Fibroblast of lung (primary cell): ENCODE results near the gene NPFFR1. TPM values are rescaled to one million over a fixed set of nuclear protein-coding genes. Genes with fewer than 3 reads are reported as not detected.

Experiments used
- DNase-seq, 2 donors: peaks; one replicate each; pipeline versions ENCODE4 v3.0.0 to v3.0.0-alpha.2; 2010; ENCODE audit warnings: low read depth in 2 of 2
- H2AFZ ChIP-seq: 2 replicates; pipeline ENCODE4 v1.5.1; 2012; ENCODE audit warnings: low read length, control low read depth, inconsistent platforms
- H3K27ac ChIP-seq: 2 replicates; pipeline ENCODE4 v1.5.1; 2011; ENCODE audit warnings: low read length, control low read depth; ENCODE audit not compliant: insufficient read depth
- H3K27me3 ChIP-seq: 2 replicates; pipeline ENCODE4 v1.5.1; 2011; ENCODE audit warnings: mild to moderate bottlenecking, low read length; ENCODE audit not compliant: control insufficient read depth, insufficient read depth
- H3K36me3 ChIP-seq: 2 replicates; pipeline ENCODE4 v1.5.1; 2011; ENCODE audit warnings: low read length; ENCODE audit not compliant: control insufficient read depth, insufficient read depth
- H3K4me1 ChIP-seq: 2 replicates; pipeline ENCODE4 v1.5.1; 2011; ENCODE audit warnings: low read length; ENCODE audit not compliant: control insufficient read depth, insufficient read depth; ENCODE audit errors: extremely low read depth
- H3K4me2 ChIP-seq: 2 replicates; pipeline ENCODE4 v1.5.1; 2011; ENCODE audit warnings: low read length, control low read depth; ENCODE audit not compliant: insufficient read depth; ENCODE audit errors: extremely low read depth
- H3K4me3 ChIP-seq, 4 experiments: fragments of 200-600 bp in 1 of 4; sonication (generic) in 1 of 4; replicated peaks in 1 of 4; 2 replicates each; pipeline ENCODE4 v1.5.1; 2011 to 2016; ENCODE audit warnings: low read length in 4 of 4, low read depth in 3 of 4, mild to moderate bottlenecking in 3 of 4, control low read depth in 2 of 4, inconsistent platforms in 1 of 4, mixed read lengths in 1 of 4; ENCODE audit not compliant: insufficient read depth in 1 of 4; ENCODE audit errors: control extremely low read depth in 1 of 4
- H3K79me2 ChIP-seq: 2 replicates; pipeline ENCODE4 v1.5.1; 2012; ENCODE audit warnings: mild to moderate bottlenecking, low read length, inconsistent platforms; ENCODE audit not compliant: control insufficient read depth, insufficient read depth
- H3K9ac ChIP-seq: 2 replicates; pipeline ENCODE4 v1.5.1; 2011; ENCODE audit warnings: mild to moderate bottlenecking, low read length, control low read depth; ENCODE audit not compliant: insufficient read depth
- H3K9me3 ChIP-seq: 2 replicates; pipeline ENCODE4 v1.5.1; 2012; ENCODE audit warnings: low read depth, low read length; ENCODE audit not compliant: control insufficient read depth, insufficient read depth
- H4K20me1 ChIP-seq: 2 replicates; pipeline ENCODE4 v1.5.1; 2011; ENCODE audit warnings: low read length; ENCODE audit not compliant: control insufficient read depth, insufficient read depth; ENCODE audit errors: extremely low read depth
- EZH2 ChIP-seq: IDR thresholded peaks from 2 replicates; pipeline ENCODE4 v1.5.1; 2012; ENCODE audit warnings: low read length, control low read depth, mild to moderate bottlenecking; ENCODE audit errors: missing control alignments
- polyA plus RNA-seq, 2 donors: library from polyadenylated mRNA; depleted of rRNA in 1 of 2; stranded (reverse) in 1 of 2; unstranded in 1 of 2; fragments of >200 nt; gene quantifications; 2 replicates each; pipeline ENCODE4 v1.2.1, GENCODE V29; 2011 to 2012; ENCODE audit warnings: missing spikeins in 1 of 2
- total RNA-seq: library from RNA; depleted of rRNA; stranded (reverse); fragments of >200 nt; gene quantifications from 2 replicates; pipeline ENCODE4 v1.2.1, GENCODE V29; 2014
- TF ChIP-seq, protein P1 (sequence below), 2 donors: IDR thresholded peaks in 1 of 2; conservative IDR thresholded peaks in 1 of 2; 1 replicate in 1 of 2; 2 replicates in 1 of 2; pipeline ENCODE4 v1.5.1; 2011 to 2012; ENCODE audit warnings: low read length in 2 of 2, control low read depth in 1 of 2, inconsistent platforms in 1 of 2, low read depth in 1 of 2, mild to moderate bottlenecking in 1 of 2

NPFFR1 gene
- total and polyA plus RNA-seq, 2 donors (not counting 1 experiment from before 2014, with no cell fraction given), result not detected

DNA sequence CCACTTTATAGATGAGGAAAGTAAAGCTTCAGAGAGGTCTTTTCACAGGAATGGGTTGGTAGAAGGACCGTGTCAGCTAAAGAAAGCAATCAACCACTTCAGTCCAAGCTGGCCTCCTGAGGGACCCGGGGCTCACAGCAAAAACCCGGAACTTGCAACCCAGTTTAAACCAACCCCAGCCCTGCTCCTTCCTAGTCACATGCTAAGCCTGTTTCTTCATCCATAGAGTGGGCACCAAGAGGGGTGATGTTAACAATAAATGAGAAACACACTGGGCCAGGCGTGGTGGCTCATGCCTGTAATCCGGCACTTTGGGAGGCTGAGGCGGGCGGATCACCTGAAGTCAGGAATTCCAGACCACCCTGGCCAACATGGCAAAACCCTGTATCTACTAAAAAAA lies 12.1 kb upstream of the NPFFR1 start:
- H2AFZ ChIP-seq, result no peak overlapping the region
- H3K27me3 ChIP-seq, result no peaks in the 10 kb centered on the region
- H3K4me2 ChIP-seq, result peak overlapping the region; percentile 20
- no peaks in the 10 kb centered on the region for H3K79me2 ChIP-seq
- no peaks in the 10 kb centered on the region for H4K20me1 ChIP-seq
- H3K9ac ChIP-seq, result no peak overlapping the region
- H3K4me1 ChIP-seq, result peaks cover 5% of the 10 kb centered on the region
- no peak for DNase-seq
- no peaks in the 10 kb centered on the region for H3K36me3 ChIP-seq
- TF ChIP-seq, protein P1, sequence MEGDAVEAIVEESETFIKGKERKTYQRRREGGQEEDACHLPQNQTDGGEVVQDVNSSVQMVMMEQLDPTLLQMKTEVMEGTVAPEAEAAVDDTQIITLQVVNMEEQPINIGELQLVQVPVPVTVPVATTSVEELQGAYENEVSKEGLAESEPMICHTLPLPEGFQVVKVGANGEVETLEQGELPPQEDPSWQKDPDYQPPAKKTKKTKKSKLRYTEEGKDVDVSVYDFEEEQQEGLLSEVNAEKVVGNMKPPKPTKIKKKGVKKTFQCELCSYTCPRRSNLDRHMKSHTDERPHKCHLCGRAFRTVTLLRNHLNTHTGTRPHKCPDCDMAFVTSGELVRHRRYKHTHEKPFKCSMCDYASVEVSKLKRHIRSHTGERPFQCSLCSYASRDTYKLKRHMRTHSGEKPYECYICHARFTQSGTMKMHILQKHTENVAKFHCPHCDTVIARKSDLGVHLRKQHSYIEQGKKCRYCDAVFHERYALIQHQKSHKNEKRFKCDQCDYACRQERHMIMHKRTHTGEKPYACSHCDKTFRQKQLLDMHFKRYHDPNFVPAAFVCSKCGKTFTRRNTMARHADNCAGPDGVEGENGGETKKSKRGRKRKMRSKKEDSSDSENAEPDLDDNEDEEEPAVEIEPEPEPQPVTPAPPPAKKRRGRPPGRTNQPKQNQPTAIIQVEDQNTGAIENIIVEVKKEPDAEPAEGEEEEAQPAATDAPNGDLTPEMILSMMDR (conservative IDR thresholded peaks at IDR 0.05 in 1 of 2, IDR thresholded peaks at IDR 0.05 in 1 of 2; ENCODE audit: low read depth in 1 of 2, low read length in 2 of 2), result no peak
- no peak for TF ChIP-seq EZH2
- H3K27ac ChIP-seq, result peak overlapping the region; percentile 41
- H3K4me3 ChIP-seq, result no peak overlapping the region
- H3K9me3 ChIP-seq, result no peaks in the 10 kb centered on the region

DNA sequence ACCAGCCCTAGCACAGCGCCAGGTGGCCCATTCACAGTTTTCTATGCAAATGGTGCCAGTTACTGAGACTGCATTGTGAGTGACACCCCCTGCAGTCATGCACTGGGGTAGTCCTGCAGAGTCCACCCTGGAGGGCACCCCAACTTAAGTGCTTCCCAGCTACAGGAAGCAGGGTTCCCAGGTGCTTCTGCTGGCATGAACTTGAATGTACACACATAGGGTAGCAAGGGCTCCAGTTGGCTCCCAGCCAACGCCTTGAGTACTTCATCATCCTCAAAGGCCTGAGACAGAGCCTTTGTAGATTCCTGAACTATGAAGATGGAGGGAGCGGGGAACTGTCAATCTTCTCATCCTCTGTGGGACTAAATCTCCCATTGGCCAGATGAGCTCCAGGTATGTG lies 11.5 kb upstream of the NPFFR1 start:
- Histone ChIP-seq H4K20me1 (no peaks in the 10 kb centered on the region), H3K27me3 (no peaks in the 10 kb centered on the region), H3K36me3 (no peaks in the 10 kb centered on the region), H2AFZ (no peak overlapping the region), H3K9me3 (no peaks in the 10 kb centered on the region), H3K4me3 (no peak overlapping the region), H3K4me2 (no peak overlapping the region), H3K9ac (no peak overlapping the region), H3K79me2 (no peaks in the 10 kb centered on the region), H3K4me1 (peaks cover 5% of the 10 kb centered on the region), H3K27ac (no peak overlapping the region)
- no peak for DNase-seq
- TF ChIP-seq, protein P1 (conservative IDR thresholded peaks at IDR 0.05 in 1 of 2, IDR thresholded peaks at IDR 0.05 in 1 of 2; ENCODE audit: low read depth in 1 of 2, low read length in 2 of 2), result no peak
- no peak for TF ChIP-seq EZH2

DNA sequence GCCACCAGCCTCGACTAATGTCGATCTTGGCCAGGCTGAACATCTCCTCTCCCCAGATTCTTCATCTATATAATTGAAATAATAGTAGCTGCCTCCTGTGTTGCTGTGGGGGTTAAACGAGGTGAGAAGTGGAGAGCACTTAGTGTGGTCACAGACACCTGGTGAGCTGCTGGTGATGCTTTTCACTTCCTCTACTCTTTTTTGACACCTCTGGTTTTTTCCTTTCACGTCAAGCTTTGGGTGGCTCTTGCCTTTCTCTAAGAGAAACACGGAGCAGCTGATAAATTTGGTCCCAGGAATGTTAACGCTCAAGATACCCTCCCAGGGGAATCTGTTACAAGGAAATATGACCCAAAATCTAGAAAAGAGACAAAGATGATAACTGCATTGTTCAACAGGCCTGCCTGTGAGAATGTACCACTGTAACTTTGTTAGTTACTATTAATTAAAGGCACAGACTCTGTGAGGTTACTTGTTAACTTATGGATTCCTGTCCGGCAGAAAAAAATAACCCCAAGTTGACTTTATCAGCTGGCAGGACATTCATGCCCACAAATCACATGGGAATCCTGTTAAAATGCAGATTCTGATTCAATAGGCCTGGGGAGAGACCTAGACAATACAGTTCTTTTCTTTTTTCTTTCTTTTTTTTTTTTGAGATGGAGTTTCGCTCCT lies 9.5 kb upstream of the NPFFR1 start:
- Histone ChIP-seq H3K9ac (no peak overlapping the region), H3K27me3 (no peaks in the 10 kb centered on the region), H3K9me3 (no peaks in the 10 kb centered on the region), H3K4me3 (no peak overlapping the region), H3K4me2 (no peak overlapping the region), H3K4me1 (peaks cover 5% of the 10 kb centered on the region), H3K27ac (no peak overlapping the region), H3K79me2 (no peaks in the 10 kb centered on the region), H2AFZ (no peak overlapping the region), H4K20me1 (no peaks in the 10 kb centered on the region), H3K36me3 (no peaks in the 10 kb centered on the region)
- DNase-seq, result no peak
- TF ChIP-seq, protein P1 (conservative IDR thresholded peaks at IDR 0.05 in 1 of 2, IDR thresholded peaks at IDR 0.05 in 1 of 2; ENCODE audit: low read depth in 1 of 2, low read length in 2 of 2), result no peak
- TF ChIP-seq EZH2, result no peak
